HG02973 (cell line): ENCODE measurements around the gene SLC22A23.

ENCODE experiments used
- ATAC-seq: cut with Tn5 transposase; IDR thresholded peaks from one replicate; pipeline ENCODE4 v1.9.1; 2021; ENCODE audit warnings: moderate library complexity; ENCODE audit not compliant: unreplicated experiment

SLC22A23 gene

DNA sequence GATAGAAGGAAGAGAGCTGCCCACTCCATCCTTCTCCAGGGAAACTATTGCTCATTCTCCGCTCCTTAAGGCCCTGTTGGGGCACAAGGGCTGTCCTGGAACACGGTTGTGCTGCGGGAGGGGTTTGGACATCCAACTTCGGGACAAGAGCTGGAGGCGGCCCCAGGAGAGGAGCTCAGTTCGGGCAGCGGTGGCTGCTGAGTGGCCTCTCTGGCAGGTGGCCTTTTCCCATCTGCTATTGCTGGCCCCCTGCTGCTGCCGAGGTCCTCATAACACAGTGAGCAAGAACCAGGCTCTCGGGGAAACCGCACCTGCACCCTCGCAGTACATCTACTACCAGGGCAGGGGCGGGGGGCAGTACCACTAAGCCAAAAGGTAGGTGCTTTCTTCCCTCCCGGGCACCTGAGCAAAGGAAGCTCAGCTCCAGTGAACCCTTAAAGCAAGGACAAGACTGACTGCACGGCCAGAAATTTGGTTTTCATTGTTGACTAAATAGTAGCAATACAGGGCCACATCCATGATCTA, 134.4 kb downstream of the SLC22A23 start:
- ATAC-seq = no peak

DNA sequence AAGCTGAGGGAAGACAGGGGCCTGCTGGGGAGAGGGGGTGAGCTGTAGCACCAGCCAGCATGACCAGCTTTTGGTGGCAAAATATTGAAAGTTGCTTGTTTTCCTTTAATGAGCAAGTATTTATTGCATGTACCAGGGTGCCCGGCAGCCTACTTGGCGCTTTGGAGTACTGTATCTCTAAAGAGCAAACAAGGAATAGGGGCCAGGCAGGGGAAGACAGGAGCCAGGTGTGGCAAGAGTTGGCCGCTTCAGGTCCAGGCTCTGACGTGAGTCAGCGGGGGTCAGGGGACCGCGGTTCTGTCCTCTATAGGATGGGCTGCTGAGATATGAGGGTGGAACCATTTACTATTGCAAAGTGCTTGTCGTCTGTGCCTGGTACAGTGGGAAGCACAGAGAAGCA, 135.0 kb downstream of the SLC22A23 start:
- ATAC-seq = no peak

DNA sequence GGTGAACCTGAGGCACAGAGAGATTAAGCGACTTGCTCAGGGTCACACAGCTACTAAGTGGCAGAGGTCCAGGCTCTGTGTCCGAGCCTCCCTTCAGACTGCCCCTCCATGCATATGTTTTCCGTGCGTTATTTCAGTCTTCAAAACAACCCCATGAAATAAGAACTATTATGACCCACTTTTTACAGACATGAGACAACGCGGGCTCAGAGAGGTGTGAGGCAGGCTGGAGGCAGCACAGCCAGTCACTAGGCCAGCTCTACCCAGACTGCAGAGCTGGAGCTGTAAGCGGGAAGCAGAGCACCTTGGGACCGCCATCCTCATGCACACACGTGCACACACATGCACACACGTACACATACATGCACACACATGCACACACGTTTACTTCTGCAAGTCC, 135.8 kb downstream of the SLC22A23 start:
- no peak for ATAC-seq

DNA sequence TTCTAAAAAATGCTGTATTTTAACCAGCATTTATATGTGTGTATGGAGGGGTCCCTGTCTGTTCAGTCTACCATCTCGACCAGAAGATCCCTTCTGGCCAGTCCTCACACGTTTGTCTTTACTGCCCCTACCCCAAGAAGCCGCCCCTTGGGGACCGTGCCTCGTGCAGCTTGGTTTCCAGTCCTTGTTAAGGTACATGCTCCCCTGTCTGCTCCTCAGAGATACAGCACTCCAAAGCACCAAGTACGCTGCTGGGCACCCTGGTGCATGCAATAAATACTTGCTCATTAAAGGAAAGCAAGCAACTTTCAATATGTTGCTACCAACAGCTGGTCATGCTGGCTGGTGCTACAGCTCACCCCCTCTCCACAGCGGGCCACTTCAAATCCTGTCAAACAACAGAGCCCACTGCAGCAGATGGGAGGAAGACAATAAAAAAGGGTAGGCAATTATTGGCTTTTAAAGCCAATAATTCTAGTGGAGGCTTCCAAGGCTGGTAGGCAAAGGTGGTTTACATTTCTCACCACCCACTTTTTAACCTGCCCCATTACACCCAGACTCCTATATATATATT, 136.5 kb downstream of the SLC22A23 start:
- no peak for ATAC-seq

DNA sequence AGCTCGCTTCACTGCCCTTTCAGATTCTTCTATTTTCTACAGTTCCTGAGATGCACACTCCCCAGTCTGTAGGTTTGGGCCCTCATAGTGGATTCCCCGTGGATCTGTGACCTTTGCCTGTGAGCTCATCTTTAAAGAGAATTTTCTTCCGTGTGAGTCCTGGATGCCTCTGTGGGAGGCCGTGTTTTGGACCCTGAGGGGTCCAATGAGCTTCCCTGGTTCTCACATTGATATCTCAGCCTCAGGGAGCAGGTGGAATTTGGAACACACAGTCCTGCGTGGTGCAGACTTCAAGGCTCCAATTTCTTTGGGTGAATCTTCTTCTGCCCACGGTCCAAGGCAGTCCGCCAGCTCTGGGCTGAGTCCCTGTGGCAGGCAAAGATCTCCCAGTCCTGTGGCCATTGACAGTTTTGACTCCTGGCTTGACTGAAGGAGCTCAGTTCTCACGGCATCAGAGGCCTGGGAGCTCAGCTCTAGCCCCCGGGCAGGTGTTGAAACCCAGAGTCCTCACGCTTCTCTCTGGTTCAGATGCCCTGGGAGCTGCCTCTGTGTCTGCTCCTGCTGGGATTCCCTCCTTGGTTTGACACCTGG, 137.1 kb downstream of the SLC22A23 start:
- no peak for ATAC-seq

DNA sequence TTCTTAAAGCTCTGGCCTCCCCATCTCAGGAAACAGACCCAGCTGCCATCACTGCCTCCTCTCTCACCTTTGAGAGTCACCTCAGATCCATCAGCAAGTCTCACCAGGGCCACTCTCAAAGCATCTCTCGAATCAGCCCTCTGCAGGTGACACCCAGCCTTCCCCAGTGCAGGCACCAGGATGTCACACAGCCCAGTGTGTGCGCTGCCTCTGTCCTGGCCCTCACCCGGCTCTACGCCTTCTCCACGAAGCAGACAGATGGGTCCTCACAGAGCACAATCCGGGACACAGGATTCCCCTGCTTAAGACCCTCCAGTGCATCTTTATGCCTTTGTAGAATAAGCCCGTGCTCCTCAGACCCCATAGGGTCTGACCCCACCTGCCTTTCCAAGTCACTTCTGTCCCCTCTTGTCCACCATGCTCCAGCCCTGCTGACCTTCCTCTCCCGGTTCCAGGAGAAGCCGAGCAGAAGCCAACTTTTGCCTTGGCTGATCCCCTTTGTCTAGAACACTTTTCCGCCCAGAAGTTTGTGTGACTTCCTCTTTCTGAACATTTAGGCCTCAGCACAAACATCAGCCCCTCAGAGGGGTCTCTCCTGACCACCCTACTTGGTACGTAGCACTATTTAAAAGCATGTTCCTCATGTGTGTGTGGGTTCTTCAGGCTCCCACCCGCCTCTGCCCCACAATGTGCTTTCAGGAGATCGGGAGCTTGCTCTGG, 137.9 kb downstream of the SLC22A23 start:
- ATAC-seq = no peak

DNA sequence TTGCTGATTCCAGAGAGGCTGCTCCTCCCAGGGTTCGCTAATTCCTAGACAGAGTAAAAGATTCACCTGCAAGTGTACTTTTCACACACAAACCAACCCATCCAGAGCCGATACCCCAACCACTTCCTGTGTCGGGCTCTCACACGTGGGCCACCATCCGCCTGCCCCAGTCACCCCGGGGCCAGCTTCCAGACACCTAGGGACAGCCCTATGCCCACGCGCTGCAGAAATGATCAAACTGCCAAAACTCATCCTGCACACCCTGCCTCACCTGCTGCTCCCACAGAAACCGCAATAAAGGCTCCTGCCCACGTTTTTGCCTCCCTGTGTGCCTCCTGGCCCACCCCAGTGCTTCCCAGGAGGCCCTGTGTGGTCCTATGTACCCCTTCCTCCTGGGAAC, 138.6 kb downstream of the SLC22A23 start:
- ATAC-seq = no peak

DNA sequence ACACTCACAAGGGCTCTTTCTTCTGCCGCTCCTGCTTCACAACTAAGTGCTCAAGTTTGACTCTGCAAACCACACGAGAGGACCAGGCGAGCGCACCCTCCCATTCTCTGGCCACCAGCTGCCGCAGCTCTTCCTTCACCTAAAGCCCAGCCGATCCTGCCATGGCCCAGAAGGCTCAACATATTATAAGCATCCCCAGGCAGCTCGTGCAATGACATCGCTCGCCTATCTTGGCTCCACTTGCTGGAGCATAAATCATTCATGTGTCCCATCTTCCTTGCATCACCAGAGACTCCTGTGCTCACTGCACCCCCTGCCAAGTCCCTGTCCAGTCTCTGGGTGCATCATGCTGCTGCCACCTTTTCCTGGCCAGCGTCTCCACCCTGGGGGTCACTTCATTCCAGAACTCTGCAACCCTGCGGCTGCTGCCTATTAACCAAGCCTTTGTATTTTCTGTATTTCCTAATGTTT, 139.1 kb downstream of the SLC22A23 start:
- no peak for ATAC-seq

DNA sequence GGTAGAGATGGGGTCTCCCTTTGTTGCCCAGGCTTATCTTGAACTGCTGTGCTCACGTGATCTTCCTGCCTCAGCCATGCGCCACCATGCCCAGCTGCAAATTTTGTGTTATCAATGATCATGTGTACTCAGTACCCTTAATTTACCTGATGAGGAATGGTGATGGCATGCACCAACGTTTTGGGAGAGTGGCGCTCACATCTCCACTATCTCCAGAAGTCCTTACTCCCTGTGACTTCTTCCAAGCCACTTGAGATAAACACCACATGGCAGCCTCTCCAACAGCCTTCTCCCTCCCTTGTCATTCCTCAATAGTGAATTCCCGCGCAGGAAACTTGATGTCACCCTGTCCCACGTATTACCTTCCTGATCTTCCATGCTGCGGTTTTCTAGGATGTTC, 140.0 kb downstream of the SLC22A23 start:
- no peak for ATAC-seq

DNA sequence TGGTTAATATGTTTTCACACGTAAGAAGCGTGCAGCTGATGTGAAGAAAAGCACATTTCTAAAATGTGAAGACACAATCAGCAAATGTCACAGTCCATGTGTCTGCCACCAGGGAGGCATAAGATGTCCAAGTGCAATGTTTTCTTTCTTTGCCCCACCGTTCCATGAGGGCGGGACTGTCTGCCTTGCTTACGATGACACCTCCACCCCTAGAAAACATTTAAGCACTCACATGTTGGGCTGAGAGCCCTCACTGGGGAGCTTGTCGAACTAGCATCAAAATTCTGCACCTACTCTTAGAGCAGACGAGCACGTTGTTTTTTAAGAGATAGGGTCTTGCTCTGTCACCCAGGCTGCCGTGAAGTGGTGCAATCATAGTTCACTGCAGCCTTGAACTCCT, 140.5 kb downstream of the SLC22A23 start:
- no peak for ATAC-seq

DNA sequence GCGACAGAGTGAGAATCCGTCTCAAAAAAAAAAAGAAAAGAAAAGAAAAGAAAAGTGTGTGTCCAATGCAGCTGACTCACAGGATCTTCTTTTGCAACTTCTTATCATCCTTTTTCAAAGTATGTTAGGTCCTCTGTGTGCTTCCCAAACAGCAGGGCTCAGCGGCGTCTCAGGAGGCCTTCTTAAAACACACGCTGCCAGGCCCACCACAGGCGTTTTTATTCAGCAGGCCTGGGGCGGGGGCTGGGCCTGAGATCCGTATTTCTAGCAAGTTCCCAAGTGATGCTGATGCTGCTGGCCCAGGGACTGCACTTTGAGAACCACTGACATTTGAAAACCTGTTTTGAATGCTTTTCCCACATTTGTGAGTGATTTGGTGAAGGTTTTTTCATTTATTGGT, 141.0 kb downstream of the SLC22A23 start:
- ATAC-seq = no peak

DNA sequence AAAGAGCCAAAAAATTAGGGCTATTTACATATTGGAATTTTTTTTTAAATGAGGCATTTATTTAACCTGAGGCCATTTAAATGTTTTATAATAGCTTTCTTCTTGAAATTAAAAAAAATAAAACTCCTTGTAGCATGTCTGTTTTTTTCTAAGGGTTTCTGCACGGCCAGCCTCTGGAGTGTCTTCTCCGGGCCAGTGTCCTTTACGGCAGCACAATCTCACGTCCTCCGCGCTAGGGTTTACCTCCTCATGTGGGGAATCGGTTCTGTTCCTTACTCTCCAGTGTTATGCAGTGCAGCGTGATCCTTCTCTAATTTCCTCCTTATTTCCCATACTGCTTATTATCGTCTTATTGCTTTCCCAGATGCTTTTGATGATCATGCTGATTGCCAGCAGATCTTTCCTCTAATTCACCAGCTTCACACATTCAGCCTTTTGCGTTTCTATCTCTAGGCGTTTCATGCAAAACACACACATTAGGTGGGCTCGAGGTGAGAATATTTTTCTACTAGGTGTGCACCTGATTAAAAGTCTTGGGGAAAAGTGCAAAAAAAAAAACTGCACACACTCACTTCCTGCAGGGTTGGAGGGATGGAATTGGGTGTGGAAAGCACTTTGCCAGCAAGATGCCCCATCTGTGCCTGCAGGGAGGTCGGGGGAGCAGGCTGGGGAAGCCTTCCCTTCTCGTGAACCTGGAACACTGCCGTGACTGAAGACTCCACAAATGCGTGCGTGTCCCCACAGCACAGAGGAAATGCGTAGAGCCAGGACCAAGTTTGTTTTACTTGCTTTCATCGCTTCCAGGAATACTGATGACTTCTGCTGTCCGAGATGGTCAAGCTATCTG, 142.0 kb downstream of the SLC22A23 start:
- ATAC-seq = no peak

DNA sequence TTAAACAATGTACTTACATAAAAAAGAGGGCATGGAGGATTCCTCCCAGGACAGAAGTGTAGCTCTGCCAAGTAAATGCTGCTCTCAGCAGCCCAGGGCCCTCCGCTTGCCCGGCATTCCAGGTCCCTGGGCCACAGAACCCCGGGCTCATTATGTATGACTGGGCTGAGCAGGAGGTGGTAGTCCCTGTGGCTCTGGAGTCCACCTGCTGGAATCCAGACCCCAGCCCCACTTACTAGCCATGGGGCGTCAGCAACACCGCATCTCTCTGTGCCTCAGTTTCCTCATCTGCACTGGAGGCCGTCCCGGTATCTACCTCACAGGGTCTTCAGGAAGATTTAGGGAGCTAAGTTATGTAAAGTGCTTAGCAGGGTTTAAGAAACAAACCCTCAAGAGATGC, 142.7 kb downstream of the SLC22A23 start:
- no peak for ATAC-seq

DNA sequence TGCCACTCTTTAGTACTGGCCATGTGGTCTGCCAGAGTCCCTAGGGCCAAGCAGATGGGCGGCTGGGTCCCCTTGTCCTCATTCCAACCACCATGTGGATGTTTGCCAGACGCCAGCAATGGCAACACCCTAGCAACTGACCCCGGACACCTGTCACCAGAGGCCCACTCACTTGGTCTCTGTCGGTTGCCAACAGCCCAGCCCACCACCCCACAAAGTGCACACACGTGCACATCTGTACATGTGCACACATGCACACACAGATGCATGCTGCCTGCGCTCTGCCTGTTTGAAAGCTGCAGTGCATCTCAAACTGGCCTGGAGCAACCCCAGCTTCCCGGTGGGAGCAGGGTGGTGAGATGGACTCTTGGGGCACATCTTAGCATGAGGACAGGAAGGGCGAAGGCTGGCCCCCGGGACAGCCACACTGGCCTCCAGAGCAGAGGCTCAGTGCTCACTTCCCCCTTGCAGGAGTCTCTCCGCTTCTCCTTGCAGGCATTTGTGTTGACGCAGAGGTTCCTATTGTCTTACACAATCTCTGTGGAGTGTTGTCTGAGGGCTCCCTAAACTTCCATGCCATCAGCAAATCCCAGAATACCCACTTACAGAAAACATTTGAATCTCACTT, 144.1 kb downstream of the SLC22A23 start:
- ATAC-seq = no peak

DNA sequence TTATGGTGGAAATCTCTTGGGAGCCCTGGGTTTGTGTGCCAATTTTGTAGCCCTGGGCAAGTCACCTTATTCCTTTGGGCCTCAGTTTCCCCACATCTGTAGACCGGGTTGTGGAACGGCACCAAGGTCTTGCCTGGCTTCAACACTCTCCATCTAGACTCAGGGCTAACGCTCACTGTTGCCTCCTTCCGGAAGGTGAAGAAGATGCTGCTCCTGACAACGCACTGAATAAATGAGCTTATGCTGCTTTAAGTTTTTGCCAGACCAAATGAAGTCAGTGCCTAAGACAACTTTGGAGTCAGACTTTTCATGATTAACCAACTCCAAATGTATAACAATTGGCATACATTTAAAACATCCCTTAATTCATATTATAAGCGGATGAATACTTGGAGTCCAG, 145.0 kb downstream of the SLC22A23 start:
- no peak for ATAC-seq

DNA sequence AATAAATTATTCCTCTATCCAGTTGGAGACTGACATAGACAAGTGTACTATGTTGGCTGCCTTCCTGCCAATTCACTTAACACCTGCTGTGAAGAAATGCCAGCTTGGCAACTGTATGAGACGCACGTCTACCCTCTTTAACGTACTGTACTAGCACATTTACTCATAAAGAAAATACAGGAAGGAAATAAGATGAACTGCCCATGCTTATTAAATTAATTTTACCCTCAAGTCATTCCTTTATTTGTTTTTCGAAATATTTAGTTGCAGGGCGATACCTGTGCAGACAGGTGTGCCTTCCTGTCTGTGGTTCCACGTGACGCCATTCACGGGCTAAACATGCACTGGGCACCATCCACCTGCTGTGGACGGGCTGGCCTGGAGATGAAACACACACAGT, 146.1 kb downstream of the SLC22A23 start:
- ATAC-seq = no peak

DNA sequence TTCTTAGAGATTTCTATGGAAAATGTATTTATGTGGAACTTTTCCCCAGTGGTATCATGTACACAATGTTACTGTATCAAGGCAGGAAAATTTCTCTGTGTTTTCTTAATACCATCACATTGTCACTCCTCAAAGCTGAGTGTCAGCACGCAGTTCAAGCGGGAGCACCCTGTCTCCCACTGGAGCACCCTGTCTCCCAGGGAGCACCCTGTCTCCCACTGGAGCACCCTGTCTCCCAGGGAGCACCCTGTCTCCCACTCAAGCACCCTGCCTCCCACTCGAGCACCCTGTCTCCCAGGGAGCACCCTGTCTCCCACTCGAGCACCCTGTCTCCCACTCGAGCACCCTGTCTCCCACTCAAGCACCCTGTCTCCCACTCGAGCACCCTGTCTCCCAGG, 146.8 kb downstream of the SLC22A23 start:
- no peak for ATAC-seq

DNA sequence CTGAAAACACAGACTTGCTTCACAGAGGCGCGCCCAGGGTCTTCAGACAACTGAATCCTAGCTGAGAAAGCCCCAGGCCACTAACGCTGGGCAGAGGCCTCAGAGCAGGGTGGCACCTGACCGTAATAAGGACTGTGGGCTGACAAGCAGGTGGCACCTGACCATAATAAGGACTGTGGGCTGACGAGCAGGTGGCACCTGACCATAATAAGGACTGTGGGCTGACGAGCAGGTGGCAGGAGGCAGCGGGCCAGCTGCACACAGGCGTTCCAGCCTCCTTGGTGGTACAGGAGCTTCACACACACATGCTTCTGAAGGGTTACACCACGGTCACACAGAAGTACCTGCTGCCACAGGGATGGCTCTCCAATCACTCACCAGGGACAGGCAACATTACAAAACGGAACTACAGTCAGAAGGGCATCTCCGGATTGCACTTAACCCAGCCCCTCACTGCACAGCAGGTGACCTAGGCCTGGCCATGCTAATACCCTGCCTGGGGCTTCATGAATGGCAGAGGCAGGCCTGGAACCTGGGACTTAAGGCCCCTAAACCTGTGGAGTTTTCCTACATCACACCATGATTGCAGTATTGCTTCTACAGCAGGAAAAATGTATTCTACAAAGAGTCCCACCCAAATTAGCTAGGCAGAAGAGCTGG, 147.3 kb downstream of the SLC22A23 start:
- no peak for ATAC-seq

DNA sequence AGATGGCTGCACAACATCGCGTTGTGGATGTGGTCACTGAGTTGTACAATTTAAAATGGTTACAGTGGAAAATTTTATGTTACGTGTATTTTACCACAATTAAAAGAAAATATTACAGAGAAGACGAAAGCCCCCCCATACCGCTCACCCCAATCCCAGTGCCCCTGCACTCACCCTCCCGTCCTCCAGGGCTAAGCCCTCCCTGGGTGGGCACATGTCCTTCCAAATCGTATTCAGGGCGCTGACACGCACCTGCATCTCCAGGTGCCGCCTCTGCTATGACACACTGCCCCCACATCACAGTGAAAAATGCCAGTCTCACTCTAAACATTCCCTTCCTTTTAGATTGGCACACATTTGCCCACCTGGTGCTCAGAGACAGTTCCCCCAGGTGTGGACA, 148.7 kb downstream of the SLC22A23 start:
- no peak for ATAC-seq

DNA sequence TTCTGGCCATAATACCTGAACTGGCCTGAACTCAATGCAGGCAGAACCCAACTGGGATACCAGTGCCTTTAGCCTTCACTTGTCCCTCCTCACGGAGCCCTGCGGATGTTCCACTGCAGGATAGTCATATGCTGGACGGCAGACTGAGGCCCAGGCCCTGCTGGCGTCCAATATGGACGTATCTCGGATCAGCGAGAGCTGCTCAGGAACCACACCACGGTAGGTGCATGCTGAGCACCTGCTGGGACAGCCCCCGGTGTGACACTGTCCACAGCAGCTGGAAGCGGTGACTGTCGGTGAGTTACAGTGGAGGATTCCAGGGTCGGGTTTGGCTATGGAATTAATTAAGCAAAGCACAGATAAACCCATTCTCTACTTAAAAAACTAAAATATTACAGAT, 149.4 kb downstream of the SLC22A23 start:
- ATAC-seq = no peak
